ENCODE results near the gene EPSTI1. TPM values are rescaled to one million over a fixed set of nuclear protein-coding genes. Genes with fewer than 3 reads are reported as not detected.
A peak's percentile ranks its signal among the peaks of the same experiment; 100 is the strongest.

The EPSTI1 gene
- total RNA-seq, 2 experiments from 2014 or later = 84.9 to 95.5 TPM

DNA sequence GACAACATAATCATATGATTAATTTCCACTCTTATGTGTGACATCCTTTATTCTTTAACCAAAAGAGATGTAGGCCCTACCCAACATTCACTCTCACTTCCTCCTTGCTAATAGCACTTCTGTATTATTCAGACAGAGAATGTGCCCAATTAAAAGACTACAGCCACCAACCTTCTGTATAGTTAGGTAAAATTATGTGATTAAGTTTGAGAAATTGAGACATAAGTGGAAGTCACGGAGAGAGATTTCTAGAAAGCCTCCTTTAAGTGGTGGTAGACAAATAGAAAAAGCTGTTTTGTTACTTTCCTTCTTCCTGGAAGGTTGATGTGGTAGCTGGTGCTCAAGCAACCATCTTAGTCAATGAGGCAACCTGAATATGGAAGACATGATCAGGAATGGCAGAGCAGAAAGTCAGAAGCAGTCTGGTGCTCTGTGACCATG lies 14.8 kb downstream of the EPSTI1 start:
- no peak overlapping the region for H3K27ac Mint-ChIP-seq
- peaks cover 47% of the 10 kb centered on the region for H3K36me3 Mint-ChIP-seq
- ATAC-seq (ENCODE audit: low read depth) = no peak
- H3K9me3 Mint-ChIP-seq = no peaks in the 10 kb centered on the region
- H3K4me3 Mint-ChIP-seq = no peak overlapping the region
- peaks cover 19% of the 10 kb centered on the region for H3K4me1 Mint-ChIP-seq
- no peak for DNase-seq
- POLR2A ChIA-PET = no interaction called here
- no peaks in the 10 kb centered on the region for H3K27me3 Mint-ChIP-seq

DNA sequence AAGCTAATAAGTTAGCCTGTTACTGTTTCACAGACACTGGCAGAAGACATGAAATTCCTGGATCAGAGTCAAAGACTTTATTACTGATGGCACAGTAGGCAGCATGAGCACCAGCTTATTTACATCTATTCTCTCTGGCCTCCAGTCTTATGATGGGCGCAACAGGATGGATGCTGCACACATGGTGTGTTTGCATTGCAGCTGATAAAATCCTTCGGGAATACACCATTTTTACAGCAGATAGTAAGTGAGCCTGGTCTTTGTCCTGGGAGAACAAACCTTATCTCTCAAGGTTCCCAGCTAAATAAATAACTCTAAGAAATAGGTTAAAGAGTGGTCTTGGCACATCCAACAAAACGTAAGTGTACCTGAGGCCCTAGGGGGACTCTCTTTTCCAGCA lies 16.0 kb downstream of the EPSTI1 start:
- Mint-ChIP-seq H3K27me3 (no peaks in the 10 kb centered on the region), H3K4me3 (no peak overlapping the region), H3K27ac (no peak overlapping the region), H3K4me1 (peaks cover 25% of the 10 kb centered on the region), H3K36me3 (peaks cover 42% of the 10 kb centered on the region), H3K9me3 (no peaks in the 10 kb centered on the region)
- POLR2A ChIA-PET = no interaction called here
- no peak for DNase-seq
- no peak for ATAC-seq (ENCODE audit: low read depth)

DNA sequence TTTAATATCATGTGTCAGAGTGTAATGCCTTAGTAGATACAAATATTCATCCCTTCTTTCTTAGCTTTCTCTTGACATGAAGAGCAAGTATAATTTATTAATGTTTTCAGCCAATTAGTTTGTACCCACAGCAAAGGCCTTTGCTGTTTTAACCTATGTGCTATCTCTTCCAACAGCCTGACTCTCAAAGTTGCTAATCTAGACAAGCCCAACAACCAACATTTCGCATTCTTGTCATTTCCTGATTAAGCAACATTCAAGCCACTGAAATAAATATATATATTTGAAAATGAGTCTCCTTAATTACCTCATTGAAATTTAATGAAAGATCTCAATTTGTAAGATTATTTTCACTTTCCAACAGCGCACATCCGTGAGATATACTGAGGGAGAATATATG lies 18.5 kb downstream of the EPSTI1 start:
- Mint-ChIP-seq H3K27ac (no peak overlapping the region), H3K36me3 (peaks cover 42% of the 10 kb centered on the region), H3K4me1 (peaks cover 35% of the 10 kb centered on the region), H3K9me3 (no peaks in the 10 kb centered on the region), H3K27me3 (no peaks in the 10 kb centered on the region), H3K4me3 (no peak overlapping the region)
- DNase-seq (no peak), ATAC-seq (ENCODE audit: low read depth) (no peak)
- POLR2A ChIA-PET = interaction anchor here (2.8 kb wide), 1 partner anchor 18 kb away, joined by 14 read pairs; the partner anchor contains the start of gene EPSTI1

DNA sequence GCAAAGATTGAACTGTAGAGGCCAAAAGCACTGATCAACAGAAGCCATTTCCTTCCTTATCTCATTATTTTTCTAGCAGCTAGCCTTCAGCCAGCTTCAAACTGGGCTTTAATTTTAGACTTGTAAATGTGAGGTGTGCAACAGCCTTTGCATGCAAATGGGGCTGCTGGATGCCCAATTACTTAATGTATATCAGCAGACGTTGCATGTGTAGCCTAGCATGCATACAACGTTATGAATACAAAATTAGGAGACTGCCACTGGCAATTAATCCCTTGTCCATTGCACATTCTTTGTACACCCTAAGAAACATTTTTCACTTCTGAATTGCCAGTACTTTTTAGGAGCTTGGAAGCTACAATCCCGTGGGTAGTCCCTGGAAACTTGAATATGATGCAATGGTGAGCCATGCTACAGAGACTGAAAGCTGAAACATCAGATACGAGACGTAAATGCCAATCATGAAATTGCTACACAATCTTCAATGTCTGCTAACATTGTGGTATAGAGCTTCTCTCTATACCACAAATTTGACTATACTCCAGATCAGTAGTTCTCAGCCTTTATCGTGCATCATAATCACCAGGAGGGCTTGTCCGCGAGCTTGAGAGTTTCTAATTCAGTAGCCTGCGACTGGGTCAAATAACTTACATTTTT lies 20.2 kb downstream of the EPSTI1 start:
- H3K9me3 Mint-ChIP-seq = no peaks in the 10 kb centered on the region
- H3K27ac Mint-ChIP-seq = peak overlapping the region; percentile 16
- no peaks in the 10 kb centered on the region for H3K27me3 Mint-ChIP-seq
- ATAC-seq (ENCODE audit: low read depth) (no peak), DNase-seq (no peak)
- peaks cover 31% of the 10 kb centered on the region for H3K36me3 Mint-ChIP-seq
- peaks cover 32% of the 10 kb centered on the region for H3K4me1 Mint-ChIP-seq
- H3K4me3 Mint-ChIP-seq = no peak overlapping the region
- POLR2A ChIA-PET = interaction anchor here (0.6 to 2.8 kb wide), 2 partner anchors 17 to 20 kb away, joined by 3 to 14 read pairs; partner anchors contain the start of gene EPSTI1

DNA sequence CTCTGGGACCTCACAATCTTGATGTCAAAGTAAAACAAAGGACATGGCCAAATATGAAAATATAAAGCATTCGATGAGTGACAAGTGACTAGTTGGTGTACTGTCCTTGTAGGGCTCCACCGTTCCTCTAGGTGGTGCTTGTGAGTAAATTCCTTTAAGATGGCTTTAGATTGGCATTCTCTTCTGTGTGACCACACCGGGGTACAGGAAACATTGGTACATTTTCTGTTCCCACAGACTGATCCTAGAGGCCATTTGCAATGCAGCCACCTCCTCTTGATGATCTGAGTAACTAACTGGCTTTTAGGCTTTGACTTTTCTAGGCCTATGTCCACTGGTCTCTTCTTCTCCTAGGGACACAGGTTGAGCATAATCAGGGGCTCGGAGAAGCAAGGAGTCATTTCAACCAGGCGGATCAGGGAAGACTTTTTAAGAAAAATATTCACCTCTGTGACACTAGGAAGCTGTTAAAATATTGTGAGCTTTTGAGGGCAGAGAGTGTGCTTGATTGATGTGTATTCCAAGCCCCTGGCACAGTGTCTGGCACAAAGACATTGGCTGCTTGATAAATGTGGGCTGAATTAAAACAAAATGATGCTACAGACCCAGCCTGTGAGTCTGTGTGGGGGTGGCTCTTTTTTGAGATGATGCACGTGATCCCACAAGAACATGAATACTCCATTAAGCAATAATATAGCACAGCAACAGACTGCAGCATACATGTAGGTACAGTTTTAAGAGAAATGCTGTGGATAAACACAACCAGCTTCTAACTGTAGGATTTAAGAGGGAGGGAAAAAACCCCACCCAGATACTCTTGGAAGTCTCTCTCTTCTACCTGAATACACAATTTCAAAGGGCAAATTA lies 21.0 kb downstream of the EPSTI1 start:
- H3K4me3 Mint-ChIP-seq = no peak overlapping the region
- H3K36me3 Mint-ChIP-seq = peaks cover 30% of the 10 kb centered on the region
- peak overlapping the region; percentile 72 for H3K27ac Mint-ChIP-seq
- no peaks in the 10 kb centered on the region for H3K27me3 Mint-ChIP-seq
- peak; percentile 76 for ATAC-seq (ENCODE audit: low read depth)
- no peaks in the 10 kb centered on the region for H3K9me3 Mint-ChIP-seq
- POLR2A ChIA-PET = interaction anchor here (2.8 kb wide), 1 partner anchor 21 kb away, joined by 14 read pairs; the partner anchor contains the start of gene EPSTI1
- peaks cover 32% of the 10 kb centered on the region for H3K4me1 Mint-ChIP-seq
- no peak for DNase-seq

DNA sequence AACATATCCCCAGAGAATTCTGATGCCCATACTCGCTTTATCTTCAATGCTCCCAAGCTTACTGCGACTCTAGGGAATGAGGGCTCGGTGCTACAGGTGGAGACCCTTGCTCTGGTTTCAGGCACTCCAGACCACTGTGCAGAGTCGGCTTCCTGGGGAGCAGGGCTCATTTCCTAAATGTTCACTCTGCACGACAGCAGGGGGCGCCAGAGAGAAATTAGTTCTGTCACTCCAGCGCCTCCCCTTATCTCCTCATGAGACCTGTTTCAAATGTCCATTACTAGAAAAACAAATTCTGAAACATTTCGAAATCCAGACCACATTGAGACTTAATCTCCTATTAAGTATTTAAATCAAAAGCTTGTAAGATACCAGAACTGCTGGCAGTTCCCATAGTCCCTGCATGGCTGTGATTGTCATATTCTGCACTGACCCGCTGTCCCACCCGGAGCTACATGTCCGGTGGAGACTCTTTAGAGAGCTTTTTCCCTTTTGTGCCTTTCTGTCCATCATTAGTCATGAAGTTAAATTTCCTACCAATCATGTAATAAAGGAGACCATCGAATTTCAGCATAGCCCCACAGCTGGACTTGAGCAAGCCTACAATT lies 22.4 kb downstream of the EPSTI1 start:
- no peaks in the 10 kb centered on the region for H3K9me3 Mint-ChIP-seq
- no peaks in the 10 kb centered on the region for H3K27me3 Mint-ChIP-seq

DNA sequence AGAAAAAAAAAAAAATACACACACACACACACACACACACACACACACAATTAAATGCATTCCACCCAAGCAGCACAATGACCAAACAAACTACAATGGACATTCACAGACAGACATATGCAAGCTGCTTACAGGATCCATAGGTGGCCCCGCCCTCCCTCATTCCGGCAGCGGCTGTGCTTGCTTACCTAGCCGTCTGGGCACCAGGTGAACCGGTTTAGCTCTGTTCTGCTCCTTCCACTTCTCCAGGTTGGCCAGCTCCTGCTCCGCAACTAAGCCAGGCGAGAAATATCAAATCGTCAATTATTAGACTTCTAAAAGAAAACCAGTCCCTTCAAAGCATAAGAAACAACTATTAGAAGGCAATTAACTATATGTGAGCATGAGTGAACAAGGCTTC lies 23.1 kb downstream of the EPSTI1 start:
- no peak overlapping the region for H3K27ac Mint-ChIP-seq
- no peaks in the 10 kb centered on the region for H3K9me3 Mint-ChIP-seq
- no peak for DNase-seq
- H3K36me3 Mint-ChIP-seq = peaks cover 24% of the 10 kb centered on the region
- POLR2A ChIA-PET = no interaction called here
- H3K4me1 Mint-ChIP-seq = peaks cover 32% of the 10 kb centered on the region
- ATAC-seq (ENCODE audit: low read depth) = no peak
- H3K4me3 Mint-ChIP-seq = no peak overlapping the region
- H3K27me3 Mint-ChIP-seq = no peaks in the 10 kb centered on the region

More for the DNA sequence above, 22.4 kb downstream of the EPSTI1 start:
- Mint-ChIP-seq H3K4me1 (peaks cover 32% of the 10 kb centered on the region), H3K4me3 (no peak overlapping the region), H3K36me3 (peaks cover 26% of the 10 kb centered on the region), H3K27ac (peak overlapping the region; percentile 67)
- POLR2A ChIA-PET = no interaction called here
- ATAC-seq (ENCODE audit: low read depth) (peak; percentile 76), DNase-seq (peak; percentile 81)

DNA sequence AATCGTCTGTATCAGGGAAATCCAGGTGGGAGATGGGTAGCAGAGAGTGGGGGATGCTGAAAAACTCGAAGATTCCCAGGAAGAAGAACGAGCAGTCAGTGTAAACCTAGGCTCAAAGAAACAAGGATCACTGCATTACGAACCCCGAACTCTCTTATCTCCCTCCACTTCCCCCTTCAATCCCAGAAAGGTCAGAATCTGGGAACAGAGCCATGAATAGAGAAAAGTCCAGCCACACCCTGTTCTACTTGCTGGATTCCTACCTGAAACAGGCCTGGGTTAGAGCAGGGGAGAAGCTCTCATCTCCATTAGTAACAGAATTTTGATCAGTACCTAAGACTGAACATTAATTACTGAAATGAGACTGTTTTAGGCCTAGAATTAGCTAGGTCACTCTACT lies 24.4 kb downstream of the EPSTI1 start:
- peaks cover 31% of the 10 kb centered on the region for H3K4me1 Mint-ChIP-seq
- POLR2A ChIA-PET = interaction anchor here (0.7 kb wide), 1 partner anchor 379 kb away, joined by 3 read pairs; no protein-coding TSS in a partner anchor
- peaks cover 28% of the 10 kb centered on the region for H3K36me3 Mint-ChIP-seq

DNA sequence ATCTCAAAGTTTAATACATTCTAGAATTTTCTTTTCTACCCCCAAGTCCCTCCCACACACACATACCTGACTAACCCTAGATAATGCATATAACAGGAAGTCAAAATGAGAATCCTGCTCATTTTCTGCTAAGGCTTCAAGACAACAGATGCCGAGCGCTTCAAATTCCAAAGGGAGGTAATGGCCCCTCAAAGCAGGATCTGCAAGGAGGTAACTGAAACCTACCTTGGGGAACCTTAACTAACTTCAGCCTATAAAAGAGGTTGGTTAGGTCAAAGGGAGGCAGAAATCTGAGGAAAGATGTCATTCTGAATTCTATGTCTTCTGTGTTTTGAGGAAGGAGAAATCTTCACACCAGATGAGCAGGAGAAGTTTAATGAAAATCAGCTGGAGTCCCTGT lies 26.8 kb downstream of the EPSTI1 start:
- H3K27ac Mint-ChIP-seq = no peak overlapping the region
- H3K36me3 Mint-ChIP-seq = peaks cover 37% of the 10 kb centered on the region

More for the DNA sequence above, 24.4 kb downstream of the EPSTI1 start:
- Mint-ChIP-seq H3K9me3 (no peaks in the 10 kb centered on the region), H3K4me3 (no peak overlapping the region), H3K27me3 (no peaks in the 10 kb centered on the region), H3K27ac (peak overlapping the region; percentile 70)
- ATAC-seq (ENCODE audit: low read depth) = no peak
- no peak for DNase-seq

DNA sequence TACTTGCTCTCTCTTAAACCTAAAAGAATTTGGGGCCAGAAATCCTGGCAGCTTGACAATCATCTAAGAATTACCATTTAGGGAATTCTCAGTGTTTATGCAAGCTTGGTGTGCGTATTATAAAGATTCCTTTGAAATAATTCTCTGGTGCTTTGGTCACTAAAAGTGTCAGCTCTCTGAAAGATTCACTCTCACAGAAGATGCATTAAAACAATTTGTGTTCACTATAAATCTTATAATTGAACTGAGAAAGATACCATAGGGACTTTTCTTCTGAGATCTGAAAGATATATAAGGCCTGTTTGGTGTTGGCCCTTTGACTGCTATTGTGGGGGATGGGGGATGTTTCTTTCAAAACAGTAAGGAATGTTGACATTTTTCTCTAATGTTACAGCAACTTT lies 27.3 kb downstream of the EPSTI1 start:
- Mint-ChIP-seq H3K27ac (no peak overlapping the region), H3K27me3 (no peaks in the 10 kb centered on the region), H3K36me3 (peaks cover 37% of the 10 kb centered on the region), H3K9me3 (no peaks in the 10 kb centered on the region), H3K4me3 (no peak overlapping the region), H3K4me1 (peaks cover 10% of the 10 kb centered on the region)
- DNase-seq = no peak
- no peak for ATAC-seq (ENCODE audit: low read depth)
- POLR2A ChIA-PET = no interaction called here

More for the DNA sequence above, 26.8 kb downstream of the EPSTI1 start:
- POLR2A ChIA-PET = no interaction called here
- no peaks in the 10 kb centered on the region for H3K27me3 Mint-ChIP-seq
- no peaks in the 10 kb centered on the region for H3K9me3 Mint-ChIP-seq
- no peak for DNase-seq
- no peak overlapping the region for H3K4me3 Mint-ChIP-seq
- peaks cover 14% of the 10 kb centered on the region for H3K4me1 Mint-ChIP-seq
- ATAC-seq (ENCODE audit: low read depth) = no peak

DNA sequence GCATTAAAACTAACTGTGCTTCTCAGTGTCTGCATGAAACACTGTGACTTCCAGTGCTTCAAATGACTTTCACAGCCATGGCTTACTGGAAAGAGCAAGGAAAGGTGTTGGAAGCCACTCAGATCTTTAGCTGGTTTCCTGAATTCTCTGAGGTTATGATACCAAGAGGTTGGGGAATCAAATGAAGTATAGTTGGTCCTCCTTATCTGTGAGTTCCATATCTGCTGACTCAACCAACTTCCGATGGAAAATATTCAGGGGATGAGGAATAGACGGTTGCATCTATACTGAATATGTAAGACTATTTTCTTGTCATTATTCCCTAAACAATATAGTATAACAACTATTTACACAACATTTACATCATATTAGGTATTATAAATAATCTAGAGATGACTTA lies 32.4 kb downstream of the EPSTI1 start:
- POLR2A ChIA-PET = no interaction called here
- DNase-seq = no peak
- Mint-ChIP-seq H3K27me3 (no peaks in the 10 kb centered on the region), H3K36me3 (peaks cover 61% of the 10 kb centered on the region), H3K4me1 (peaks cover 3% of the 10 kb centered on the region), H3K27ac (no peak overlapping the region), H3K9me3 (no peaks in the 10 kb centered on the region), H3K4me3 (no peak overlapping the region)
- ATAC-seq (ENCODE audit: low read depth) = no peak

DNA sequence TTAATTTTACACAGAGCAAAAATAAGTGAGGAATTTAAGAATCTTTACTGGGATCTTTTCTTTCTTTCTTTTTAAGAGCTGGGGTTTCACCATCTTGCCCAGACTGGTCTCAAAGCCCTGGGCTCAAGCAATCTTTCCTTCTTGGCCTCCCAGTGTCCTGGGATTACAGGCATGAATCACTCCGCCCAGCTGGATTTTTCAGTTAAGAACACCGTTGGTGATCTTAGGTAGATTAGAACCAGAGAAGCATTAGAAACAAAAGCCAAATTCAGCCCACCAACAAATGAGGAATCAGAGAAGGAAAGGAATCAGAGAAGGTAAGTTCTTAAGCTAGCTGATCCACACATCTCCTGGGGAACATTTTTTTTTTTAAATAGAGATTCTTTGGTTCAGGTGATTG lies 34.2 kb downstream of the EPSTI1 start:
- Mint-ChIP-seq H3K4me1 (peaks cover 2% of the 10 kb centered on the region), H3K36me3 (peaks cover 66% of the 10 kb centered on the region), H3K27ac (no peak overlapping the region), H3K27me3 (no peaks in the 10 kb centered on the region), H3K9me3 (no peaks in the 10 kb centered on the region), H3K4me3 (no peak overlapping the region)
- ATAC-seq (ENCODE audit: low read depth) = no peak
- POLR2A ChIA-PET = no interaction called here
- DNase-seq = no peak

DNA sequence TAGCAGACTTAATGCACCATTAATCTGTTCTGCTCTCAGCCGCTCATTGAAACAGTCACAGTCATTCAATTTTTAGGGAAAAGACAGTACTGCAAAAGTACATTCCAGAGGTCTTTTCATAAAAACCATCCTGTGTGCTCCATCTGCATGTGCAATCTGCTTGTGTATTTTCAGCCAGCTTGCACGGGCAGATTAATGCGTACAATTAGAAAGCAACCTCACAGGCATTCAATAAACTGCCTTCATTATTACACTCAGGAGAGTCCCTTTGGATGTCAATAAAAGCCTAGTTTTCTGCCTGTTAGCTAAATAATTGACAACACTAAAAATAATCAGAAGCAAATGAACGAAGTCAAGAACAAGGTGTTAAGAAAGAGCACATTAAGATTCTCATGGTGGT lies 41.9 kb downstream of the EPSTI1 start:
- Mint-ChIP-seq H3K4me3 (no peak overlapping the region), H3K27ac (no peak overlapping the region), H3K36me3 (peaks cover 85% of the 10 kb centered on the region), H3K27me3 (no peaks in the 10 kb centered on the region), H3K4me1 (peaks cover 6% of the 10 kb centered on the region), H3K9me3 (peaks cover 8% of the 10 kb centered on the region)
- DNase-seq (no peak), ATAC-seq (ENCODE audit: low read depth) (no peak)
- POLR2A ChIA-PET = no interaction called here
